Activated CD4-positive, alpha-beta memory T cell treated with anti-CD3 and anti-CD28 coated beads, Interleukin-2, amount 10 ng/mL, durations not matched to agents 7 days and 5 days (primary cell): ENCODE measurements around the gene OPN1LW. TPM values are rescaled to one million over a fixed set of nuclear protein-coding genes. Genes with fewer than 3 reads are reported as not detected.

Experiments
- CTCF ChIA-PET: fragments of 350-600 bp; sonication (Branson Sonifier 250); formaldehyde crosslinking; loops from one replicate; lab custom pipeline; 2021; ENCODE audit warnings: antibody characterized with exemption, inconsistent platforms; lab: Charles Lee
- POLR2A ChIA-PET: fragments of 350-600 bp; sonication (Branson Sonifier 250); formaldehyde crosslinking; loops from one replicate; lab custom pipeline; 2021; ENCODE audit warnings: antibody characterized with exemption; lab: Charles Lee
- DNase-seq: peaks from one replicate; pipeline ENCODE4 v3.0.0-alpha.2; 2020
- H3K27ac Mint-ChIP-seq: one replicate; pipeline ENCODE4 v1.8.0; 2021; ENCODE audit warnings: mild to moderate bottlenecking, mixed read lengths
- H3K27me3 Mint-ChIP-seq: one replicate; pipeline ENCODE4 v1.8.0; 2021; ENCODE audit warnings: mixed read lengths
- H3K36me3 Mint-ChIP-seq: one replicate; pipeline ENCODE4 v1.8.0; 2021; ENCODE audit warnings: low read depth, mixed read lengths
- H3K4me1 Mint-ChIP-seq: one replicate; pipeline ENCODE4 v1.8.0; 2021; ENCODE audit warnings: mixed read lengths
- H3K4me3 Mint-ChIP-seq: one replicate; pipeline ENCODE4 v1.8.0; 2021; ENCODE audit warnings: mild to moderate bottlenecking, mixed read lengths
- H3K9me3 Mint-ChIP-seq: one replicate; pipeline ENCODE4 v1.8.0; 2021; ENCODE audit warnings: mixed read lengths
- total RNA-seq, 2 experiments: library from RNA; stranded (reverse); gene quantifications; one replicate each; pipeline ENCODE4 v1.2.3, GENCODE V29; 2021

The OPN1LW gene
- total RNA-seq, 2 experiments from 2014 or later, result not detected

DNA sequence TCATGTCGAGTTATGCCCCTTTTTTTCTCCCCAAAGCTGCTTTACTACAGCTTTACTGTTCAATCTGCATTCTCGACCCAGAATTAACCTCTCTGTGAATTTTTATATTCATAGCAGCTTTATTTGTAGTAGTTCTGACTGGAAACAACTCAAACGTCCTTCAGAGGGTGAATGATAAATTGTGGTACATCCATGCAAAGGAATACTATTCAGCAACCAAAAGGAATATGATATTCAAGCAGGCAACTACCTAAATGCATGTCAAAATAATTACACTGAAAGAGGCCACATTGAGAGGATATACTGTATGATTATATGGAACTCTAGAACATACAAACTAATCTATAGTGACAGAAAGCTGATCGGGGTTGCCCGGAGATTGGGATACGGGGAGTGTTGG lies 26.5 kb upstream of the OPN1LW start:
- ChIA-PET POLR2A (interaction anchor here (1.1 to 1.4 kb wide), 2 partner anchors 18 to 25 kb away, joined by 3 read pairs; no protein-coding TSS in a partner anchor), CTCF (interaction anchor here (0.6 kb wide), 1 partner anchor 18 kb away, joined by 3 read pairs; no protein-coding TSS in a partner anchor)
- no peak overlapping the region for H3K27ac Mint-ChIP-seq
- H3K4me1 Mint-ChIP-seq, result peaks cover 10% of the 10 kb centered on the region
- no peaks in the 10 kb centered on the region for H3K36me3 Mint-ChIP-seq
- H3K4me3 Mint-ChIP-seq, result no peak overlapping the region
- H3K9me3 Mint-ChIP-seq, result no peaks in the 10 kb centered on the region
- DNase-seq, result no peak
- H3K27me3 Mint-ChIP-seq, result peaks cover 6% of the 10 kb centered on the region

- CTCF ChIA-PET, result no interaction called here
- DNase-seq, result no peak
- Mint-ChIP-seq H3K36me3 (no peaks in the 10 kb centered on the region), H3K4me3 (no peak overlapping the region), H3K4me1 (peaks cover 27% of the 10 kb centered on the region), H3K27me3 (peaks cover 4% of the 10 kb centered on the region), H3K9me3 (no peaks in the 10 kb centered on the region), H3K27ac (no peak overlapping the region)
- POLR2A ChIA-PET, result no interaction called here
Measured at GRCh38 chrX:154120567-154120966, 23.5 kb upstream of the OPN1LW start.

DNA sequence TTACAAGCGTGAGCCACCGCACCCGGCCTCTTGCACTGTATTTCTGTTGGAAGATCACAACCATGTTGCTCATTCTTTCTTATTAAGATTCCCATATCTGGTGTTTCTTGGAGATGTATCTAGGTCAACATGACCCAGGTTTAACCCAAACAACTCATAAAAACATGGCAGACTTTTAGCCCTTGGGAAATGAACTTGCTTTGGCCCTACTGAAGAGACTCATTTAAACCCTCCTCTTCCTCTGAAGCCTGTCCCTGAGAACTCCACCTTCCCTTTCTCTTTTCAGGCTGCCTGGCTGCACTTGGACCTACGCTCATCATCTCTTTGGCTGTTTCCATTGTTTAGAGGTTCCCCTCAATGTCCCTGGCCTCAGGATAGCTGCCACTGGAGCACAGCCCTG lies 22.8 kb upstream of the OPN1LW start:
- no peaks in the 10 kb centered on the region for H3K9me3 Mint-ChIP-seq
- no peak for DNase-seq

GRCh38 chrX:154121961-154122360 lies 22.1 kb upstream of the OPN1LW start:
- DNase-seq, result no peak
- POLR2A ChIA-PET, result interaction anchor here (3.9 kb wide), 1 partner anchor 13 kb away, joined by 17 read pairs; no protein-coding TSS in a partner anchor
- H3K9me3 Mint-ChIP-seq, result no peaks in the 10 kb centered on the region
- no peaks in the 10 kb centered on the region for H3K36me3 Mint-ChIP-seq
- CTCF ChIA-PET, result no interaction called here
- no peak overlapping the region for H3K27ac Mint-ChIP-seq
- peaks cover 27% of the 10 kb centered on the region for H3K4me1 Mint-ChIP-seq
- no peak overlapping the region for H3K4me3 Mint-ChIP-seq
- H3K27me3 Mint-ChIP-seq, result no peaks in the 10 kb centered on the region

More for the DNA sequence above, 22.8 kb upstream of the OPN1LW start:
- Mint-ChIP-seq H3K36me3 (no peaks in the 10 kb centered on the region), H3K27ac (no peak overlapping the region), H3K4me3 (no peak overlapping the region), H3K4me1 (peaks cover 27% of the 10 kb centered on the region), H3K27me3 (peaks cover 3% of the 10 kb centered on the region)
- POLR2A ChIA-PET, result no interaction called here
- CTCF ChIA-PET, result no interaction called here

DNA sequence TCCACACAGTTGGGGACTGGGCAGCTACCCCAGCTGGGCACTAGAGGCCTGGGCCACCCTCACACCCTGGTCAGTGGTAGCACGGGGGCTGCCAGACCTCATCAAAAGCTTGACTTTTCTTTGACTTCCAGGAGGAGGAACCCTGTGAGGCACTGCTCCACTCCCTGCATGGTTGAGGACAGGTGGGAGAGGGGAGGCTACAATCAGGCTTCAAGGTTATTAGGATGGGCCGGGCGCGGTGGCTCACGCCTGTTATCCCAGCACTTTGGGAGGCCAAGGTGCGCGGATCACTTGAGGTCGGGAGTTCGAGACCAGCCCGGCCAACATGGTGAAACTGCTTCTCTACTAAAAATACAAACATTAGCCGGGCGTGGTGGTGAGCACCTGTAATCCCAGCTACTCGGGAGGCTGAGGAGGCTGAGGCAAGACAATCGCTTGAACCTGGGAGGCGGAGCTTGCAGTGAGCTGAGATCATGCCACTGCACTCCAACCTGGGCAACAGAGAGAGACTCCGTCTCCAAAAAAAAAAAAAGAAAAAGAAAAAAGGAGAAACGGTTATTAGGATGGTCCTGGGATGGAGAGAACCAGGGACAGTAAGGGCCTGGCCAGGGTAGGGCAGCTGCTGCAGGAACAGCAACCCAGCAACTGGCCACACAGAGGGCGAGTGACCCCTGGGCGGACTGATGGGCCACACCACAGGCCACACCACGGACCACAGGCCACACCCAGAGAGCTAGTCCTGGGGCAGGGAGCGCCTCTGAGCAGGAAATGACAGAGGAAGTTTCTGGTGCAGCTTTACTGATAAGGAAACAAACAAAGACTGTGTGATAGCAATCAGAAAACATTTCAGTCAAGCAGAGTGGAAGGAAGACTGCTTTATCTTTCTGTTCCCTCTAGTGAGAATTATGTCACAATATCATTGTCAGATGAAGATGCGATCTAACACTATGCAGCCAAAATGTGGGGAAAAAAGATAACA lies 20.5 kb upstream of the OPN1LW start:
- peak overlapping the region; percentile 43 for H3K4me3 Mint-ChIP-seq
- ChIA-PET POLR2A (interaction anchor here (0.6 to 3.9 kb wide), 6 partner anchors 12 to 275 kb away, joined by 3 to 17 read pairs (median 4); partner anchors contain the start of gene MECP2), CTCF (interaction anchor here (0.6 to 2.1 kb wide), 5 partner anchors 9 to 185 kb away, joined by 3 to 9 read pairs (median 3); no protein-coding TSS in a partner anchor)
- no peaks in the 10 kb centered on the region for H3K27me3 Mint-ChIP-seq
- H3K4me1 Mint-ChIP-seq, result peaks cover 27% of the 10 kb centered on the region
- no peaks in the 10 kb centered on the region for H3K36me3 Mint-ChIP-seq
- peak; percentile 65 for DNase-seq
- no peaks in the 10 kb centered on the region for H3K9me3 Mint-ChIP-seq
- peak overlapping the region; percentile 77 for H3K27ac Mint-ChIP-seq

- Mint-ChIP-seq H3K4me3 (no peak overlapping the region), H3K27me3 (no peaks in the 10 kb centered on the region), H3K4me1 (peaks cover 27% of the 10 kb centered on the region), H3K9me3 (no peaks in the 10 kb centered on the region), H3K27ac (no peak overlapping the region), H3K36me3 (no peaks in the 10 kb centered on the region)
- CTCF ChIA-PET, result interaction anchor here (1.1 kb wide), 1 partner anchor 183 kb away, joined by 4 read pairs; no protein-coding TSS in a partner anchor
- POLR2A ChIA-PET, result interaction anchor here (3.9 kb wide), 1 partner anchor 10 kb away, joined by 17 read pairs; no protein-coding TSS in a partner anchor
- DNase-seq, result no peak
Measured at GRCh38 chrX:154125391-154126040, 18.5 kb upstream of the OPN1LW start.

DNA sequence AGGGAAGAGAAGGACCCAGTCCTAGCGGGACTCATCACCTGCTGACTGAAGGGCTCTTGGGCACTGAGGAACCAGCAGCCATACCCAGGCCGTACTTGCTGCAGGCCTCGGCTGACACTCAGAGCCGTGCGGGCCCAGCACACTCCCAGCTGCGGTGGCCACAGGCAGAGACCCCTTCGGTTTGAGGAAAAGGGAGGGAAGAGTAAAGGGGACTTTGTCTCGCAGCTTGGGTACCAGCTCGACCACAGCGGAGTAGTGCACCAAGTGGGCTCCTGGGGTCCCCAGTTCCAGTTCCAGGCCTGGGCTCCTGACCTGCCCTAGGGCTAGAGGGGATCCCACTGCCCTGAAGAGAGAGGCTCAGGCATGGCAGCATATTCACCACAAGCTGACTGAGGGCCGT lies 17.9 kb upstream of the OPN1LW start:
- ChIA-PET CTCF (interaction anchor here (1.0 to 1.1 kb wide), 2 partner anchors 11 to 182 kb away, joined by 3 to 4 read pairs; no protein-coding TSS in a partner anchor), POLR2A (no interaction called here)
- DNase-seq, result no peak
- H3K27me3 Mint-ChIP-seq, result no peaks in the 10 kb centered on the region
- H3K4me1 Mint-ChIP-seq, result peaks cover 27% of the 10 kb centered on the region
- H3K9me3 Mint-ChIP-seq, result no peaks in the 10 kb centered on the region
- H3K36me3 Mint-ChIP-seq, result no peaks in the 10 kb centered on the region
- H3K4me3 Mint-ChIP-seq, result no peak overlapping the region
- H3K27ac Mint-ChIP-seq, result no peak overlapping the region

GRCh38 chrX:154131955-154132354 lies 12.1 kb upstream of the OPN1LW start:
- H3K9me3 Mint-ChIP-seq, result no peaks in the 10 kb centered on the region
- no peak for DNase-seq
- H3K4me1 Mint-ChIP-seq, result peaks cover 22% of the 10 kb centered on the region
- H3K36me3 Mint-ChIP-seq, result no peaks in the 10 kb centered on the region
- no peak overlapping the region for H3K27ac Mint-ChIP-seq
- POLR2A ChIA-PET, result no interaction called here
- no peak overlapping the region for H3K4me3 Mint-ChIP-seq
- H3K27me3 Mint-ChIP-seq, result no peaks in the 10 kb centered on the region
- CTCF ChIA-PET, result interaction anchor here (1.1 kb wide), 1 partner anchor 9 kb away, joined by 3 read pairs; no protein-coding TSS in a partner anchor

DNA sequence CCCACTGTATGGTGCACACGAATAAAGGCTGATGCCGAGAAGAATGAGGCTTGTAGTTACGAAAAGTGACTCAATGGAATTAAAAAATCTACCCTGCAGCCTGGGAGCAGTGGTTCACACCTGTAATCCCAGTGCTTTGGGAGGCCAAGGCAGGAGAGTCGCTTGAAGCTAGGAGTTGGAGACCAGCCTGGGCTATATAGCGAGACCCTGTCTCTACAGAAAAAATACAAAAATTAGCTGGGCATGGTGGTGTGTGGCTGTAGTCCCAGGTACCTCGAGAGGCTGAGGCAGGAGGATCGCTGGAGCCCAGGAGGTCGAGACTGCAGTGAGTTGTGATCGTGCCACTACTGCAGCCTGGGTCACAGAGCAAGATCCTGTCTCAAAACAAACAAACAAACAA lies 11.7 kb upstream of the OPN1LW start:
- H3K36me3 Mint-ChIP-seq, result no peaks in the 10 kb centered on the region
- no peaks in the 10 kb centered on the region for H3K9me3 Mint-ChIP-seq
- DNase-seq, result no peak
- CTCF ChIA-PET, result interaction anchor here (1.1 kb wide), 1 partner anchor 10 kb away, joined by 3 read pairs; no protein-coding TSS in a partner anchor
- no peak overlapping the region for H3K27ac Mint-ChIP-seq
- H3K27me3 Mint-ChIP-seq, result no peaks in the 10 kb centered on the region
- no peak overlapping the region for H3K4me3 Mint-ChIP-seq
- POLR2A ChIA-PET, result no interaction called here
- peaks cover 26% of the 10 kb centered on the region for H3K4me1 Mint-ChIP-seq

- peak overlapping the region; percentile 92 for H3K27ac Mint-ChIP-seq
- H3K4me1 Mint-ChIP-seq, result peaks cover 39% of the 10 kb centered on the region
- H3K27me3 Mint-ChIP-seq, result no peaks in the 10 kb centered on the region
- POLR2A ChIA-PET, result interaction anchor here (1.1 to 2.5 kb wide), 6 partner anchors 12 to 238 kb away, joined by 3 to 17 read pairs (median 4); no protein-coding TSS in a partner anchor
- no peak for DNase-seq
- CTCF ChIA-PET, result interaction anchor here (1.0 to 3.7 kb wide), 6 partner anchors 12 to 173 kb away, joined by 3 to 16 read pairs (median 5); partner anchors contain the start of gene MECP2
- H3K9me3 Mint-ChIP-seq, result no peaks in the 10 kb centered on the region
- H3K4me3 Mint-ChIP-seq, result peak overlapping the region; percentile 64
- no peaks in the 10 kb centered on the region for H3K36me3 Mint-ChIP-seq
Measured at GRCh38 chrX:154135458-154136229, 8.4 kb upstream of the OPN1LW start.

GRCh38 chrX:154136627-154137161 lies 7.3 kb upstream of the OPN1LW start:
- ChIA-PET POLR2A (interaction anchor here (1.0 to 2.5 kb wide), 3 partner anchors 13 to 171 kb away, joined by 3 to 17 read pairs (median 6); no protein-coding TSS in a partner anchor), CTCF (interaction anchor here (0.6 to 3.7 kb wide), 8 partner anchors 10 to 237 kb away, joined by 3 to 16 read pairs (median 4); partner anchors contain the start of genes FLNA and MECP2)
- peak overlapping the region; percentile 92 for H3K27ac Mint-ChIP-seq
- no peaks in the 10 kb centered on the region for H3K9me3 Mint-ChIP-seq
- peak overlapping the region; percentile 64 for H3K4me3 Mint-ChIP-seq
- H3K36me3 Mint-ChIP-seq, result no peaks in the 10 kb centered on the region
- DNase-seq, result peak; percentile 66
- no peaks in the 10 kb centered on the region for H3K27me3 Mint-ChIP-seq
- H3K4me1 Mint-ChIP-seq, result peaks cover 39% of the 10 kb centered on the region
